Kidney epithelial cell (primary cell): ENCODE results near the gene ADAMTS2. TPM values are rescaled to one million over a fixed set of nuclear protein-coding genes. Genes with fewer than 3 reads are reported as not detected.

Experiments used
- DNase-seq: peaks from one replicate; pipeline ENCODE4 v3.0.0-alpha.2; 2010; ENCODE audit warnings: low read depth
- H3K27me3 ChIP-seq: 2 replicates; pipeline ENCODE4 v1.6.0; 2011; ENCODE audit warnings: low read length; ENCODE audit not compliant: control insufficient read depth, insufficient read depth
- H3K36me3 ChIP-seq: 2 replicates; pipeline ENCODE4 v1.5.1; 2011; ENCODE audit warnings: low read length; ENCODE audit not compliant: control insufficient read depth, insufficient read depth
- H3K4me3 ChIP-seq: 2 replicates; pipeline ENCODE4 v1.5.1; 2011; ENCODE audit warnings: low read depth, mild to moderate bottlenecking, control low read depth, low read length
- total RNA-seq: library from RNA; depleted of rRNA; stranded (reverse); fragments of >200 nt; gene quantifications from 2 replicates; pipeline ENCODE4 v1.2.3, GENCODE V29; 2015
- TF ChIP-seq, protein P1 (sequence below): IDR thresholded peaks from 2 replicates; pipeline ENCODE4 v1.5.1; 2011; ENCODE audit warnings: mild to moderate bottlenecking, moderate library complexity, low read length, control low read depth, inconsistent platforms; ENCODE audit not compliant: insufficient read depth, poor library complexity, severe bottlenecking

ADAMTS2 gene
- total RNA-seq, 1 donor from 2014 or later, result 1.8 TPM

DNA sequence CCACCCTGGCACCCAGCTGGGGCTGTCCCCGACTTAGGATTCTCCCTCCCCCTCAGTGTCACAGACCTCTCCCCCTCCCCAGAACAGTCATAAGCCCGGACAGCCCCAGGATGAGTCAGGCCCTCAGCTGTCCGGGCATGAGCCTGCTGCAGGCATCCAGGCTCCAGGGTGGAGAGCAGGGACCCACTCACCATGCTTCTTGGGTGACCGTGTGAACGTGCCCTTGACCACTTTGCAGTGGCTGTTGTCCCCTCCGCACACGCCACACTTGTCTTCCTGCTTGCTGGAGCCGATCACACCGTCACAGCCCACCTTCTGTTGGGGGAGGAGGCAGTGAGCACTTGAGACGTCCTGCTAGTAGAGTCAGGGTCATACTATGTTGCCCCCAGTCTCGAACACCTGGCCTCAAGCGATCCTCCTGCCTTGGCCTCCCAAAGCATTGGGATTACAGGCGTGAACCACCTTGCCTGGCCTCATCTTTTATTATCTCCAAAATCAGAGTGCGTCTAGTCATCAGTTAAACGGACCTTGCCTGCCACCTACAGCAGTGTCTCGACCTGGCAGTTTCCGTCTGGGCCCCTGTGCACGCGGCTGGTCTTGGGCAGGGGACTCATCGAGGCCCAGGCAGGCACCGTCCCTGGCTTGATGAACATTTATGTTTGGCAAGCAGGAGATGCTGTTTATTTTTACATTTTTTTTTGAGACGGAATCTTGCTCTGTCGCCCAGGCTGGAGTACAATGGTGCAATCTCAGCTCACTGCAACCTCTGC is 212.5 kb downstream of the ADAMTS2 start:
- no peak overlapping the region for H3K4me3 ChIP-seq
- no peak for DNase-seq
- H3K27me3 ChIP-seq, result no peaks in the 10 kb centered on the region
- H3K36me3 ChIP-seq, result no peaks in the 10 kb centered on the region
- TF ChIP-seq, protein P1, sequence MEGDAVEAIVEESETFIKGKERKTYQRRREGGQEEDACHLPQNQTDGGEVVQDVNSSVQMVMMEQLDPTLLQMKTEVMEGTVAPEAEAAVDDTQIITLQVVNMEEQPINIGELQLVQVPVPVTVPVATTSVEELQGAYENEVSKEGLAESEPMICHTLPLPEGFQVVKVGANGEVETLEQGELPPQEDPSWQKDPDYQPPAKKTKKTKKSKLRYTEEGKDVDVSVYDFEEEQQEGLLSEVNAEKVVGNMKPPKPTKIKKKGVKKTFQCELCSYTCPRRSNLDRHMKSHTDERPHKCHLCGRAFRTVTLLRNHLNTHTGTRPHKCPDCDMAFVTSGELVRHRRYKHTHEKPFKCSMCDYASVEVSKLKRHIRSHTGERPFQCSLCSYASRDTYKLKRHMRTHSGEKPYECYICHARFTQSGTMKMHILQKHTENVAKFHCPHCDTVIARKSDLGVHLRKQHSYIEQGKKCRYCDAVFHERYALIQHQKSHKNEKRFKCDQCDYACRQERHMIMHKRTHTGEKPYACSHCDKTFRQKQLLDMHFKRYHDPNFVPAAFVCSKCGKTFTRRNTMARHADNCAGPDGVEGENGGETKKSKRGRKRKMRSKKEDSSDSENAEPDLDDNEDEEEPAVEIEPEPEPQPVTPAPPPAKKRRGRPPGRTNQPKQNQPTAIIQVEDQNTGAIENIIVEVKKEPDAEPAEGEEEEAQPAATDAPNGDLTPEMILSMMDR, result no peak

GRCh38 chr5:179131886-179132585 is 213.2 kb downstream of the ADAMTS2 start:
- TF ChIP-seq, protein P1, result no peak
- H3K27me3 ChIP-seq, result no peaks in the 10 kb centered on the region
- DNase-seq, result no peak
- H3K4me3 ChIP-seq, result no peak overlapping the region
- no peaks in the 10 kb centered on the region for H3K36me3 ChIP-seq

DNA sequence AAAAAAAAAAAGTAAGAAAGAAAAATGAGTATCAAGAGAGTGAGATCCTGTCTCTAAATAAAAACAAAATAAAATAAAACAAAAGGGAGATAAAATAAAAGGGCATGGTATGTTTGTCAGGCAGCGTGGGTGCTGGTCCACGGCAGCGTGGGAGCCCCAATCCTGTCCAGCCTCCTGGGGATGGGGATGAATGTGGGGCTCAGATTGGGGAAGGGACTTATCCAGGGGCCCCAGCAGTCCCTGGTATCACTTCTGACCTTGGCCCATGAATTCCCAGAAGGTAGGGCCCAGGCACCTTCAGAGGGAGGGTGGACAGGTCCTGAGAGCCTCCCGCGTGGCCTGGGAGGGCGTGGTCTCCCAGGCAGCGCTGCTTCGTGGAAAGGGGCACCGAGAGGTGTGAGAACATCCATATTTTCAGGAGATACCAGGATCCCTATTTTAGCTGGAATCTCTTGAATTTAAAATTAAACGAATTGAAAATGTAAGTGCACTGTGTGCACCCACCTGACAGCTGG is 213.9 kb downstream of the ADAMTS2 start:
- H3K27me3 ChIP-seq, result no peaks in the 10 kb centered on the region
- no peaks in the 10 kb centered on the region for H3K36me3 ChIP-seq
- no peak for DNase-seq
- H3K4me3 ChIP-seq, result no peak overlapping the region
- TF ChIP-seq, protein P1, result no peak

DNA sequence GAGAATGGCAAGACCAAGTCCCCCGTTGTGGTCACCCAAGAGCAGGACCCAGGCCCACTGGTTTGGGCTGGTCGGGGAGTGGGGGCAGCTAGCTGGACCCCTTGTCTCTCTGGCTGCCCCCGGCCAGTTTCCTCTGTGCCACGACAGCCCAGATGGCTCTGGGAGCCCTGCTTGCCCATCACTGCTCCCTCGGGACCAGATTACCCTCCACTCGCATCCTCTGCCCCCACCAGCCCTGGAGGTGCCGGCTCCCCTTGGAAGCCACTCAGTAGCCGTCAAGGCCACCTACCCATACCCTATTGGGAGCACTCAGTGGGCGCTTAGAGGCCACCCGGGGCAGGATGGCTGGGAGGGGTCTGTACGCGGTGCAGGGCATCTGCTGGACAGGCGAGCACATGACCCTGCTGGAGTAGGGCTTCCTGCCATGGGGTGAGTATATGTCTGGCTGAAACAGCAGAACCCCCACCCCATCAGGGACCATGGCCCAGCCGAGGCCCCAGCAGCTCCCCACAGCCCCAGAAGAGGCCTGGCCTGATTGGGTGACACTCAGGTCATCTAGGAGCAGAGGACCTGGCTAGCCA is 215.1 kb downstream of the ADAMTS2 start:
- DNase-seq, result no peak
- Histone ChIP-seq H3K4me3 (no peak overlapping the region), H3K27me3 (no peaks in the 10 kb centered on the region), H3K36me3 (no peaks in the 10 kb centered on the region)
- TF ChIP-seq, protein P1, result no peak

- TF ChIP-seq, protein P1, result no peak
- no peaks in the 10 kb centered on the region for H3K36me3 ChIP-seq
- H3K4me3 ChIP-seq, result no peak overlapping the region
- no peaks in the 10 kb centered on the region for H3K27me3 ChIP-seq
- DNase-seq, result no peak
Measured at GRCh38 chr5:179129607-179130071, 215.6 kb downstream of the ADAMTS2 start.
